22Rv1 (cell line): ENCODE data around the gene MRPL55.

Experiments
- CTCF ChIP-seq: fragments of 450-650 bp; IDR thresholded peaks from 2 replicates; pipeline ENCODE4 v1.5.1; 2017; ENCODE audit warnings: mild to moderate bottlenecking
- ZFX ChIP-seq: fragments of 450-650 bp; IDR thresholded peaks from 2 replicates; pipeline ENCODE4 v1.6.1; 2017; ENCODE audit warnings: antibody characterized with exemption, borderline replicate concordance

GRCh38 chr1:228068359-228068758, 40.7 kb downstream of the MRPL55 start:
- TF ChIP-seq CTCF (no peak), ZFX (no peak)
